PC-3 (cell line): ENCODE data around the gene MYMK. TPM values are rescaled to one million over a fixed set of nuclear protein-coding genes. Genes with fewer than 3 reads are reported as not detected.

Experiments
- ATAC-seq: fragments of 200-7000 bp; cut with Tn5 transposase; 2 replicates; pipeline ENCODE4 v1.9.1; 2020; ENCODE audit warnings: mild to moderate bottlenecking, moderate library complexity
- BruUV-seq: library from RNA; stranded (reverse); fragments of 400-500 nt; replicated peaks from 2 replicates; lab custom pipeline; 2021; lab: Mats Ljungman, UMichigan
- CTCF ChIA-PET: fragments of 300-600 bp; sonication (Branson Sonifier 250); formaldehyde crosslinking; loops from one replicate; lab custom pipeline; 2022; ENCODE audit warnings: antibody characterized with exemption; lab: Charles Lee
- POLR2A ChIA-PET: fragments of 300-600 bp; sonication (Branson Sonifier 250); formaldehyde crosslinking; loops from one replicate; lab custom pipeline; 2022; ENCODE audit warnings: antibody characterized with exemption; ENCODE audit not compliant: unreplicated experiment; lab: Charles Lee
- DNase-seq: peaks from one replicate; pipeline ENCODE4 v3.0.0-alpha.2; 2015
- H2AFZ ChIP-seq: fragments of 300-600 bp; sonication (generic); 2 replicates; pipeline ENCODE4 v1.6.0; 2016; ENCODE audit warnings: antibody characterized with exemption, low read length
- H3F3A ChIP-seq: fragments of 300-600 bp; sonication (generic); one replicate; pipeline ENCODE4 v1.6.0; 2017; ENCODE audit warnings: antibody characterized with exemption, low read length, control low read depth, mild to moderate bottlenecking; ENCODE audit not compliant: unreplicated experiment
- H3K27ac ChIP-seq: fragments of 300-600 bp; sonication (generic); 2 replicates; pipeline ENCODE4 v1.5.1; 2016; ENCODE audit warnings: mild to moderate bottlenecking, low read length
- H3K27me3 ChIP-seq: fragments of 300-600 bp; sonication (generic); 2 replicates; pipeline ENCODE4 v1.6.1; 2016; ENCODE audit warnings: low read length, mixed read lengths
- H3K36me3 ChIP-seq: fragments of 300-600 bp; sonication (generic); 2 replicates; pipeline ENCODE4 v1.6.1; 2016; ENCODE audit warnings: low read depth, mixed run types, low read length, mixed read lengths
- H3K4me1 ChIP-seq: fragments of 300-600 bp; sonication (generic); 2 replicates; pipeline ENCODE4 v1.5.1; 2016; ENCODE audit warnings: low read length; ENCODE audit not compliant: insufficient read depth
- H3K4me2 ChIP-seq: fragments of 300-600 bp; sonication (generic); 2 replicates; pipeline ENCODE4 v1.6.0; 2016; ENCODE audit warnings: low read length
- H3K4me3 ChIP-seq: fragments of 300-600 bp; sonication (generic); 2 replicates; pipeline ENCODE4 v1.5.1; 2016; ENCODE audit warnings: mild to moderate bottlenecking, low read length, mixed read lengths
- H3K79me2 ChIP-seq: fragments of 300-600 bp; sonication (generic); 2 replicates; pipeline ENCODE4 v1.6.1; 2017; ENCODE audit warnings: low read length, mixed read lengths
- H3K9ac ChIP-seq: fragments of 300-600 bp; sonication (generic); 2 replicates; pipeline ENCODE4 v1.6.0; 2016; ENCODE audit warnings: mild to moderate bottlenecking, low read length
- H3K9me2 ChIP-seq: fragments of 300-600 bp; sonication (generic); replicated peaks from 2 replicates; pipeline ENCODE4 v1.6.1; 2016; ENCODE audit warnings: mixed run types, low read length, mixed read lengths
- H3K9me3 ChIP-seq: fragments of 300-600 bp; sonication (generic); 2 replicates; pipeline ENCODE4 v1.6.1; 2016; ENCODE audit warnings: low read length, mixed read lengths
- H4K20me1 ChIP-seq: fragments of 300-600 bp; sonication (generic); 2 replicates; pipeline ENCODE4 v1.6.1; 2016; ENCODE audit warnings: low read length, mixed read lengths
- EZH2 ChIP-seq: fragments of 300-600 bp; sonication (generic); IDR thresholded peaks from one replicate; pipeline ENCODE4 v1.6.1; 2017; ENCODE audit warnings: antibody characterized with exemption, mild to moderate bottlenecking, low read length; ENCODE audit not compliant: unreplicated experiment
- EZH2phosphoT487 ChIP-seq: fragments of 300-600 bp; sonication (generic); IDR thresholded peaks from 2 replicates; pipeline ENCODE4 v1.6.1; 2018; ENCODE audit warnings: mild to moderate bottlenecking, antibody characterized with exemption, low read length, borderline replicate concordance
- intact Hi-C: fragments of 100-400 bp; cut with micrococcal nuclease; formaldehyde crosslinking; loops from 2 replicates; pipeline ENCODE4 v1.9.0; 2023
- total RNA-seq: library from RNA; depleted of rRNA; stranded (reverse); fragments of >200 nt; gene quantifications from 2 replicates; pipeline ENCODE4 v1.2.3, GENCODE V29; 2014
- TF ChIP-seq, protein P1 (sequence below): fragments of 300-600 bp; sonication (generic); conservative IDR thresholded peaks from 2 replicates; pipeline ENCODE4 v1.5.1; 2017; ENCODE audit warnings: antibody characterized with exemption, low read depth, mild to moderate bottlenecking, low read length

Gene MYMK
- total RNA-seq, 1 experiment from 2014 or later: not detected

DNA sequence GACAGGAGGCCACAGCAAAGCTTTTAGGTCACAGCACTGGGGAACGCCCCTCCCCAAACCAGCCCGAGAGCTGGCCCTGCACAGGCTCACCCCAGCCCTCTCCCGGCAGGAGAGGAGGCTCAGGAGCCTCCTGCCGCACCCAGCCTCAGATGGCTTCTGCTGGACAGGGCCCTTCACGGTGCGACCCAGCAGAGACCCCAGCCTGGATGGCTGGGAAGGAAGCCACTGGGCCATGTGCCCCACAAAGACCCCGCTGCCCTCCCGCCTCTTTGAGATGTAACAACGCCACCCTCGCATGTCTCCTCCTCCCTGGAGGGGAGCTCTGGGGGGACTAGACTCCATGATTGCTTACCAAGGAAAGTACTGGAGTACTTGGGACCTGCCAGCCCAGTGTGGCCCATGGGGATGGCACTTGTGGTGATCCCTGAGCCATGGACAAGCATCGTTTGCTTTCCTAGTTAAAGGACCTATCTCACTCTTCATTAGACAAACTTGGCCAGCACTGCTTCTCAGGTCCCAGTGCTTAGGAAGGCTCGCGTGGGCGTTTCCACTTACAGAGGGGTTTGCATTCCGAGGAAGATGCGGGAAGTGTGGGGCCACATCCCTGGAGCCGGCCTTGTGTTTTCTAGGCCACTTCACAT, 9.0 kb downstream of the MYMK start:
- Histone ChIP-seq H3K36me3 (no peaks in the 10 kb centered on the region), H3F3A (no peaks in the 10 kb centered on the region), H3K4me2 (no peak overlapping the region), H3K4me3 (no peak overlapping the region), H3K9ac (no peak overlapping the region), H3K27me3 (no peaks in the 10 kb centered on the region), H2AFZ (no peak overlapping the region), H3K9me2 (no peaks in the 10 kb centered on the region), H3K4me1 (no peaks in the 10 kb centered on the region), H3K27ac (no peak overlapping the region), H3K79me2 (no peaks in the 10 kb centered on the region), H3K9me3 (no peaks in the 10 kb centered on the region), H4K20me1 (no peaks in the 10 kb centered on the region)
- TF ChIP-seq EZH2phosphoT487 (no peak), EZH2 (no peak)
- TF ChIP-seq, protein P1, sequence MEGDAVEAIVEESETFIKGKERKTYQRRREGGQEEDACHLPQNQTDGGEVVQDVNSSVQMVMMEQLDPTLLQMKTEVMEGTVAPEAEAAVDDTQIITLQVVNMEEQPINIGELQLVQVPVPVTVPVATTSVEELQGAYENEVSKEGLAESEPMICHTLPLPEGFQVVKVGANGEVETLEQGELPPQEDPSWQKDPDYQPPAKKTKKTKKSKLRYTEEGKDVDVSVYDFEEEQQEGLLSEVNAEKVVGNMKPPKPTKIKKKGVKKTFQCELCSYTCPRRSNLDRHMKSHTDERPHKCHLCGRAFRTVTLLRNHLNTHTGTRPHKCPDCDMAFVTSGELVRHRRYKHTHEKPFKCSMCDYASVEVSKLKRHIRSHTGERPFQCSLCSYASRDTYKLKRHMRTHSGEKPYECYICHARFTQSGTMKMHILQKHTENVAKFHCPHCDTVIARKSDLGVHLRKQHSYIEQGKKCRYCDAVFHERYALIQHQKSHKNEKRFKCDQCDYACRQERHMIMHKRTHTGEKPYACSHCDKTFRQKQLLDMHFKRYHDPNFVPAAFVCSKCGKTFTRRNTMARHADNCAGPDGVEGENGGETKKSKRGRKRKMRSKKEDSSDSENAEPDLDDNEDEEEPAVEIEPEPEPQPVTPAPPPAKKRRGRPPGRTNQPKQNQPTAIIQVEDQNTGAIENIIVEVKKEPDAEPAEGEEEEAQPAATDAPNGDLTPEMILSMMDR: no peak
- CTCF ChIA-PET: no interaction called here
- POLR2A ChIA-PET: no interaction called here
- intact Hi-C loops: no loop called here
- no TSS peak for BruUV-seq
- ATAC-seq (no peak), DNase-seq (no peak)

DNA sequence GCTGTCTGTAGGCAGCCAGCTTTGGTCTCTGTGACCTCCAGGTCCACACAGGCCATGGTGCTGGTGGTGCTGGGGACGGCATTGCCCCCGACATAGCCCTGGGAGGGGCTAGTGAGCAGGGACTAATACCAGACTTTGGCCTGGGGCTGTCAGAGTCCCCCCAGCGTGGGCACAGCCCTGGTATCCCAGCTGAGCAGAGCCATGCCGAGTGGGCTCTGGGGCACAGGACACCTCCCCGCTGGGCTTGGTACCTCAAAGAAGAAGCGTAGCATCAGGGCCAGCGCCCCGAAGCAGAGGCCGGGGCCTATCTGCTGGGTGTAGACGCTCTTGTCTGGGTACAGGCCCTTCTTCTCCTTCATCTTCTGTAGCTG, 9.5 kb downstream of the MYMK start:
- ChIA-PET CTCF (no interaction called here), POLR2A (no interaction called here)
- no TSS peak for BruUV-seq
- no peaks in the 10 kb centered on the region for H3K79me2 ChIP-seq
- no peaks in the 10 kb centered on the region for H3F3A ChIP-seq
- H3K4me1 ChIP-seq: peaks cover under 1% of the 10 kb centered on the region; the same call in 1 of the 2 replicates
- no peaks in the 10 kb centered on the region for H3K9me3 ChIP-seq
- H3K9me2 ChIP-seq: no peaks in the 10 kb centered on the region
- DNase-seq (no peak), ATAC-seq (no peak)
- no peaks in the 10 kb centered on the region for H3K27me3 ChIP-seq
- H3K4me2 ChIP-seq: no peak overlapping the region
- intact Hi-C loops: no loop called here
- H3K4me3 ChIP-seq: no peak overlapping the region
- H3K36me3 ChIP-seq: no peaks in the 10 kb centered on the region
- no peaks in the 10 kb centered on the region for H4K20me1 ChIP-seq
- no peak overlapping the region for H3K27ac ChIP-seq
- H2AFZ ChIP-seq: no peak overlapping the region
- H3K9ac ChIP-seq: no peak overlapping the region
- TF ChIP-seq EZH2: no peak
- TF ChIP-seq, protein P1: no peak
- TF ChIP-seq EZH2phosphoT487: no peak

DNA sequence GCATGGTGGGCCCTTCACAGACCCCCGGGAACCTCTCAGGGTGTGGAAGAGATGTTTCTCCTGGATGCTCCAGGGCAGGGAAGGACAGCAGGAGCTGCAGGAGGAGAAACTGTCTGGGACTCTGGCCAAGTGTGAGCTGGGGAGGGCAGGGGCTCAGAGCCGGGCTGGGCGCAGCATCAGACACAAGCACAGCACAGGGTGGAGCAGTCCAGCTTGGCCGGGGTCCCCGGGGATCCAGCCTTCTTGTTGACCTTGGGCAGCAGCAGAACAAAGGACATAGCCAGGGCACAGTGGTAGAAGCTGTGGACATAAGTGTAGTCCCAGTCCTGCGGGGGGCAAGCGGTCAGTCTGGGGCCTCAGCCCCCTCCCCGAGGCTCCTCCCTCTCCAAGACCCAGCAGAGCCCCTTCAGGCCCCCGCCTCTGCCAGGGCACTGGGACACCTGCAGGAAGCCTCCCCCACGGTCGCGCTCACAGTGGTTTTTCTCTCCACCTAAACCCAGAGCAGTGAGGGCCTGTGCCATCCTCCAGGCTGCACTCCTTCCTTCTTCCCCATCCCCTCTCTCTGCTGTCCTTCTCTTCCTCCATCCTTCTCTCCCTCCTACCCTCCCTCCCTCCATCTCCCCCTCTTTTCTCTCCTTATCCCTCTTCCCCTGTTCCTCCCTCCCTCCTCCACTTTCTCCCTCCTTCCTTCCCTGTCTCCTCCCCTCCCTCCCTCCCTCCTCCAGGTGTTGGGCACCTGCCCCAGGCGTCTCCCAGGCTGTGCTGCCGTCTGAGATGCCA, 10.1 kb downstream of the MYMK start:
- ATAC-seq (no peak), DNase-seq (no peak)
- Histone ChIP-seq H3K9me2 (no peaks in the 10 kb centered on the region), H3F3A (no peaks in the 10 kb centered on the region), H3K9me3 (no peaks in the 10 kb centered on the region), H3K27ac (no peak overlapping the region), H4K20me1 (no peaks in the 10 kb centered on the region), H3K79me2 (no peaks in the 10 kb centered on the region), H3K4me1 (peaks cover 7% of the 10 kb centered on the region), H3K4me3 (no peak overlapping the region), H3K4me2 (no peak overlapping the region), H3K9ac (no peak overlapping the region), H2AFZ (no peak overlapping the region), H3K27me3 (no peaks in the 10 kb centered on the region), H3K36me3 (no peaks in the 10 kb centered on the region)
- CTCF ChIA-PET: no interaction called here
- TF ChIP-seq EZH2 (no peak), EZH2phosphoT487 (no peak)
- TF ChIP-seq, protein P1: no peak
- intact Hi-C loops: no loop called here
- BruUV-seq: no TSS peak
- POLR2A ChIA-PET: no interaction called here
